NB4 (cell line): ENCODE measurements around the gene ZNF543.

Experiments used
- CTCF ChIP-seq: IDR thresholded peaks from one replicate; pipeline ENCODE4 v1.5.1; 2012; ENCODE audit warnings: low read depth, low read length
- MAX ChIP-seq: IDR thresholded peaks from 2 replicates; pipeline ENCODE4 v1.6.1; 2011; ENCODE audit warnings: low read depth, low read length
- MYC ChIP-seq: IDR thresholded peaks from 2 replicates; pipeline ENCODE4 v1.6.1; 2011; ENCODE audit warnings: low read depth, low read length
- POLR2A ChIP-seq: IDR thresholded peaks from 2 replicates; pipeline ENCODE4 v1.6.1; 2011; ENCODE audit warnings: mild to moderate bottlenecking; ENCODE audit not compliant: insufficient read length; ENCODE audit errors: extremely low read depth

- no peak for TF ChIP-seq CTCF
- TF ChIP-seq POLR2A: no peak
- no peak for TF ChIP-seq MYC
- no peak for TF ChIP-seq MAX
Measured at GRCh38 chr19:57376151-57376550, 55.9 kb downstream of the ZNF543 start.
